Activated T-cell treated with anti-CD3 and anti-CD28 coated beads, Interleukin-2, amount 50 U/mL, for 1 hour (primary cell): ENCODE results near the gene RPTOR.
"Not testable (repeated sequence)": the region's sequence is repeated elsewhere in the genome, so short reads cannot be mapped to it uniquely, and the experiment has no call there.

Experiments
- DNase-seq: peaks from one replicate; pipeline ENCODE4 v3.0.0-alpha.2; 2020

Gene RPTOR

DNA sequence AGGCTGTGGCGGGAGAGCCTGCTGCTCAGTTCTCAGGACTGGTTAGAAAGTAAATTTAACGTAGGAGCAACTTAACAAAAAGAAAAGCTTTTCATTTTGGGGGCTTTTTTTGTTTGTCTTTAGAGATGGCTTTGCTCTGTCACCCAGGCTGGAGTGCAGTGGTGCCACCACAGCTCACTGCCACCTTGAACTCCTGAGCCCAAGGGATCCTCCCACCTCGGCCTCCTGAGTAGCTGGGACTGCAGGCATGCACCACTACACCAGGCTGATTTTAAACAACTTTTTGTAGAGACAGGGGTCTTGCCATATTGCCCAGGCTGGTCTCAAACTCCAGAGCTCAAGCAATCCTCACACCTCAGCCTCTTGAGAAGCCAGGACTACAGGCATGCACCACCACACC is 205.0 kb downstream of the RPTOR start:
- no peak for DNase-seq

- DNase-seq = no peak
Measured at GRCh38 chr17:80750263-80750662, 205.6 kb downstream of the RPTOR start.

DNA sequence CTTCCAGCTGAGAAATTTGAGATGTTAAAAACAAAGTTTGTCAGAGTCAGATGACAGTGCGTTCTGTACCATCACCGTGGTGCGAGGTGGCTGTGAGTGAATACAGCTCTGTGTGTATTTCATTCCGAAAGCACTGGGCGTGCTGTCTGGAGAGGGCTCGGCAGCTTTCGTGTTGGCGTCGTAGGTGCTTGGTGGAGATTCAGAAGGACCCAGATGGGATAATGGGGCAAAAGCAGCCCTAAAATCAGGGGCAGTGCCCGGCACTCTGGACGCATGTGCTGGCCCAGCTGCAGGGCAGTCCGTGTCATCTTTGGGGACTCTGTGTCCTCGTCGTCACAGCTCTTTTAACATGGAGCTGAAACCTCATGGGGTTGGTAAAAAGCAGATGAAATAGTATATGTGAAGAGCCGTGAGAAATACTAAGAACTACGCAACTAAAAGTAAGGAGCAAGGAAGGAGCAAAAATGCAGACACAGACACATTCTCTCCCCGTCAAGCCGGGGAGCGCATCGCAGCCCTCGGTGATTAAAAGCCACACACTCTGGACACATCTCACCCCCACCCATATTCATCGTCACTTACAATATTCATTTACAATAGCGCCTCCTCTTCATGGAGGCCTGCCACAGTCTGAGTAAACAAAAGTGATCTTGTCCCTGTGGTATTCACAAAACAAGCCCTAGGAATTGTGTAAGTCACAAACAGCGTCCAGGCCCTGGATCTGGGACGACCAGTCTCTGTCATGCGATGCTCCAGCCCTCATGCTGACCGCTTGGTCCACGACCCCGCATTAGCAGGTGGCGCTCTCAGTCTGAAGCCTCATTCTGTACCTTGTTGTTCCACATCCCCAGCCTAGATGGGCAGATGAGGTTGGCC is 206.7 kb downstream of the RPTOR start:
- no peak for DNase-seq

- DNase-seq = no peak
Measured at GRCh38 chr17:80751946-80752581, 207.4 kb downstream of the RPTOR start.

DNA sequence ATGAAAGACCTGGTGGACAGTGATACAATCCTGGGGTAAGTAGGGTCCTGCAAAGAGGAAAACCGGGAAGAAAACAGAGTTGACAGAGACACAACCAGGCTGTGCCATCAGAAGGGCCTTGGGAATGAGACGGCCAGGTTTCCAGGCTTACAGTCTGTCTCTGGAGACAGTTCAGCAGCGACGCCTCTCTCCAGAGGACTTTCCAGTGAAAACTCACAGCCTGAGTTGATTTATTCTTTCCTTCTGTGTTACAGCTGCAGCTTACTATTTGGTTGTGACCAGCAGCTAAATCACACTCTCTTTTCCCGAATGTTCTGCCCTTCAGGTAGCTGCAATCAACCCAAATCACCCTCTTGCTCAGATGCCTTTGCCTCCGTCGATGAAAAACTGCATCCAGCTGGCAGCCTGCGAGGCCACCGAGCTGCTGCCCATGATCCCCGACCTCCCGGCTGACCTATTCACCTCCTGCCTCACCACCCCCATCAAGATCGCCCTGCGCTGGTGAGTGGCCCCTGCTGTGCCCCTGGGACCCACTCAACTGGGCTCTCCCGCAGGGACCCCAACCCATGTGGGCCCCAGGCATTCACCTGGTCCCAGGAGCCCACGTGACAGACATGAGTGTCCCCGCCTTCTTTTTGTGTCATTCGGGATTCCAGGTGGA is 209.2 kb downstream of the RPTOR start:
- DNase-seq = no peak

- DNase-seq = no peak
Measured at GRCh38 chr17:80754846-80755245, 210.2 kb downstream of the RPTOR start.

DNA sequence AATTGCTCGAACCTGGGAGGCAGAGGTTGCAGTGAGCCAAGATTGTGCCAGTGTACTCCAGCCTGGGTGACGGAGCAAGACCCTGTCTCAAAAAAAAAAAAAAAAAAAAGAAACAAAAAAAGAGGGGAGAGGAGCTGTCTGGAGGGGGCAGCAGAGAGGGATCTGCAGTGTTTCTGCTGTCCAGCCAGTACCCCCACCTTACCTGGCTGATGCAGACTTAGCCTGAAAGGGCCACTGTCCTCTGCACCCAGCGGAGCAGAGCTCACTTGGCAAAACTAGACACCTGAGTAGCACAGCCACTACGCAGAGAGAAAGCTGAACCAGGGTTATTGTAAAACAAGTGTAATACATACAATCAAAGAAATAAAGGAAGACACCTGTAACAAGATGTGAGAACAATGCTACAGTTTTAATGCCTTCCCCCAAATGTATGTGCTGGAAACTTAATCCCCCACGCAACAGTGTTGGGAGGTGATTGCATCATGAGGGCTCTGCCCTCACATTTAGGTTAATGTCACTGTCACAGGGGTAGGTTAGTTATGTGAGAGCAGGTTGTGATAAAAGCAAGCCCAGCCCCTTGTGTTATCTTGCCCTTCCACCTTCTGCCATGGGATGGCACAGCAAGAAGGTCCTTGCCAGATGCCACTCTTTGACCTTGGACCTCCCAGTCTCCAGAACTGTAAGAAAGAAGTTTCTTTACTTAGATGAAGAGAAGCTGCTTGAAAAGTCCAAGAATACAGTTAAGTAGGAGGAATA is 211.2 kb downstream of the RPTOR start:
- DNase-seq = no peak

DNA sequence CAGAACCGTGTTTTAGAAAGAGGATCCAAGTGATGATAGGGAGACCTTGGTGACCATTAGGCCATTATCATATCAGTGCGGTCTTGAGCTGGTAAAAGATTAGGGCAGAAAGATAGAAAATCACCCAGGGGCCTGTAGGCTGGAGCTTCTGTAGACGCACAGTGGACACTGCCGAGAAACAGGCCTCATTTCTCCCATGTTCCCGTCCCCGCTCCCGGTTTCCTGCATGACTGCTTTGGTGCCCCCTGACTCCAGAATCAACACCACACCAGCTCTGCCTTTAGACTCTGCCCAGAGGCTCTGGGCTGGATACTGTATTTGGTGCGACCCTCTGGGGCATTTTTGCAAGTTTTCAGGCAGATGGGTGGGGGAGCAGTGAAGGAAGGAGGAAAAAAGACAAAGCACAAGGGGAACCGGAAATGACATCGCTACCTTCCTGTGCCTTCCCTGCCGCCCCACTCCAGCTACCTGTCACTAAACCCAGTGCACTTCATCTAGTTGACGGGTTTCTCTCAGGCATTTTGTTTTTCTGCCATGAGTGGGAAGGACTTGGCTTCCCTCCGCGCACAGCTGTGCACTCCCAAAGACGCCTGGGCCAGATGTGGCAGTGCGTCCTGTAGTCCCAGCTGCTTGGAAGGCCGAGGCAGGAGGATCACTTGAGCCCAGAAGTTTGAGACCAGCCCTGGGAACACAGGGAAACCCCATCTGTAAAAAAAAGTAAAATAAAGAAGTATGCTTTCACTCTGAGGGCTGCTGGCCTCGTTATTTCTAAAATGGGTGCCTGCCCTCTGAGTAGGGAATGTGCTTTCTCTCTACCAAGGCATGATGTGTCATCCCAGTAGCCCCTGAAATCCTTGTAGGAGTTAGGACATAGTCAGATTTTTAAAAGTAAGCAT is 214.1 kb downstream of the RPTOR start:
- no peak for DNase-seq

DNA sequence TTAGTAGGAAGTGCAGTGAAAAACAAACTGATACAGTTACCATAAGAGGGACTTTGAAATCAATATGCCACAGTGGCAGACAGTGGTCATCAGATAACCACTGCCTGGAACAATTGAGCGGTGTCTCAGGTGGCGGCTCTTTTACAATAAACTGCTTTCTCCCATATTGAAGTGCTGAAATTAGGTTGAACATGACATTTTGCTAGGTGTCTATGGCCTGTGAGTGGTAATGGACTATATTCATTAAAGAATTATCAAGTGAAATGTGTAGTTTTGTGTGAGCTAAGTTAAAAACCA is 214.7 kb downstream of the RPTOR start:
- DNase-seq = no peak

DNA sequence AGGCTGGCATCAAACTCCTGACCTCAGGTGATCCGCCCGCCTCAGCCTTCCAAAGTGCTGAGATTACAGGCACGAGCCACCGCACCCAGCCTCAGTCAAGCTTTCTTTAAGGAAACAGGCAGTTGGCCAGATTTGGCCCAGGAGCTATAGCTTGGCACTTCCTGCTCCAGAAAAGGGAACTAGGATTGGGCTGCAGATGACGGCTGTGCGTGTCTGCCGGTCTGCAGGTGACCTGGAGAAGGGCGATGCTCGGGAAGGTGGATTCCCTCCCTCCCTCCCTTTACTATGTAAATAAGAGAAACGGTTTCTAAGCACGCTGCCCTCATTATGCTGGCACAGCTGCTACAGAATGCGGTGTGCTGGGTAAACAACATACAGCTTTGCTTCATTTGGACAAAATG is 215.9 kb downstream of the RPTOR start:
- no peak for DNase-seq

DNA sequence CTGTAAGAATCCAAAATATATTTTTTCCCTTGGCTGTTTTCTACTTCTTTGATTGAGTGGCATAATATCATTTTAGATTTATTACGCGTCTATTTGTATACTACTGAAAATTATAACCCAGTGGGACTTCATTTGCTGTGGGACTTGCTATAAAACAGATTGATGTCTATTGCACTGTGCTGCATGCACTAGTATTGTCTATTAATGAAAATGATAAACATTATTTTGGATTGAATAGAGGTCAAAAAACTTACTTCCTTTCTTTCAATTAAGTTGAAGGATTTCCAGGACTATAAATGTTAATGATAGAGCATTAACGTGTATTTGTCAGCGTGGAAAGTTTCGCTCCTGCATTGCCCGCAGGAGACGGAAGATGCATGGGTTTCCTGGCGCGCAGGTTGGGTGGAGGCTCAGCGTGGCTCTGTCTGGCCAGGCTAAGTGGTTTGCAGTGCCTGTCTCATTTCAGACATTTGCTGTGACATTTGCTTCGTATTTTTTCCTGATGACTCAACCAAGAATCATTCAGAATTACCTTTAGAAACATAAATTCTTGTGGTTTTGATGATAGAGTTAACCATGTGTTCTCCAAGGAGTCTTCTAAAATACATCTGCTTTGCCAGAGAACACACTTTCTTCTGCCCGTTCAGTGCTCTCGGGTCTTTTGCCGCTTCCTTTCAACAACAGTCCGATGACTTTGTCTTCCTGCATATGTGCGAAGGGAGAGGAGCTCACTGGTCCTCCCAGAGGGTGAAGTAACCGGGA is 216.7 kb downstream of the RPTOR start:
- peak; percentile 71 for DNase-seq

- no peak for DNase-seq
Measured at GRCh38 chr17:80762076-80762475, 217.4 kb downstream of the RPTOR start.

GRCh38 chr17:80763293-80763867 is 218.7 kb downstream of the RPTOR start:
- DNase-seq = no peak

DNA sequence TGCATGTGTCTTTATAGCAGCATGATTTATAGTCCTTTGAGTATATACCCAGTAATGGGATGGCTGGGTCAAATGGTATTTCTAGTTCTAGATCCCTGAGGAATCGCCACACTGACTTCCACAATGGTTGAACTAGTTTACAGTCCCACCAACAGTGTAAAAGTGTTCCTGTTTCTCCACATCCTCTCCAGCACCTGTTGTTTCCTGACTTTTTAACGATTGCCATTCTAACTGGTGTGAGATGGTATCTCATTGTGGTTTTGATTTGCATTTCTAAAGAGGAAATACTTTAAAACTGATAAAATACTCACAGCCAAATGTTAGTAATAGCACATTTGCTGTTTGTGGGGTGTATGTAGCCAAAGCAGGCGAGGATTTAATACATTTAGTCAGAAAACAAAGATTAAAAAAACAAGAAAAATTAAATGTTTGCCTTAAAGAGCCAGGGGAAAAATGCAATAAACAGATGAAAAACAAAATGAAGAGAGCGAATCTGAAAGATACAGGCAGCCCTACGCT is 220.0 kb downstream of the RPTOR start:
- not testable (repeated sequence) for DNase-seq

DNA sequence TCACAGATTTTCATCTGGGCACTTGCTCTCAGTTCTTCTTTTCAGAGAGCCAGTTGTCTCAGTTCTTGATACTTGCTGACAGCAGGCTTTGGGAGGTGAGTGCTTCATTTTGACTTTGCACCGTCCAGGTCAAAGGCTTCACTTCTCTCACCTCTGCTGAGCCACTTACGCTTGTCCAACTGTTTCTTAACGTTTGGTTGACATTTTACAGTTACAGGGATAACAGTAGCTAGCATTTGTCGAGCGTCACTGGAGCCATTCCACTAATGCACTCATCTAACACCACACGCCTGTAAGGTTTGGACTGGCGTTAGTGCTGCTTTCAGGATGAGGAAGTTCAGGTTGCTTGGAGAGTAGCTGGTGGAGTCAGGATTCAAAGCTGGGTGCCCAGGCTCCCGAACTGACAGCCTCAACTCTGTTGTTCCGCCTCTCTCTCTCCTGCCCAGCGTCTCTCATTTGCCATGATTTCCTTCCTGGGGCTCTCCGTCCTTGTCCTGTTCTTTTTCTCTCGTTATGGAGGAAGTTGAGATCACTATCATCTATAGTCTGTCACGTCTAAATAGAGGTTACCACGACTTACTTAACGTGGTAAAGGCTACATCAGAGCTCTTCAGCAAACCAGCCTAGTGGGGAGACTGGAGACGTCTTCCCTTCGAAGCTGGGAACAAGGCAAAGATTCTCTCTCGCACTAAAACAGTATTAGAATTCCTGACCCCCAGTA is 220.8 kb downstream of the RPTOR start:
- no peak for DNase-seq

DNA sequence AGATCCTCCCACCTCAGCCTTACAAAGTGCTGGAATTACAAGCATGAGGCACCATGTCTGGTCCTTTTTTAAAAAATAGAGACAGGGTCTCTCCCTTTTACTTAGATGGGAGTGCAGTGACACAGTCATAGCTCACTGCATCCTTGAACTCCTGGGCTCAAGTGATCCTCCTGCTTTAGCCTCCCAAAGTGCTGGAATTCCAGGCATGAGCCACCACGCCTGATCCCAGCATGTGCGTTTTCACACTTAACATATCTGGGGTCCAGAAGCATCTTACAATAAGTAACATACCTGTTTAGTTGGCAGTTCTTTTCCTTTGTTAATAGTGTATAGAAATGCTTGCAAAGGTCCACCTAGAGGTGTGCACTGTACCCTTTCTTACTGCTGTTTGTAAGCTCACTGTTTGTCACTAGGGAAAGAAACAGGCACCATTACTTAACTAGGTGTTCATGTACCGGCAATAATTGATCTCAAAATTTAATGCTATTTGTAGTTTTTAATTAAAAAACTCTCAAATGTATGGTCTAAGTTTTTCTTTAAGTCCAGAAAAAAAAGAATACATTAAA is 221.7 kb downstream of the RPTOR start:
- DNase-seq = no peak

GRCh38 chr17:80768389-80768788 is 223.8 kb downstream of the RPTOR start:
- no peak for DNase-seq

DNA sequence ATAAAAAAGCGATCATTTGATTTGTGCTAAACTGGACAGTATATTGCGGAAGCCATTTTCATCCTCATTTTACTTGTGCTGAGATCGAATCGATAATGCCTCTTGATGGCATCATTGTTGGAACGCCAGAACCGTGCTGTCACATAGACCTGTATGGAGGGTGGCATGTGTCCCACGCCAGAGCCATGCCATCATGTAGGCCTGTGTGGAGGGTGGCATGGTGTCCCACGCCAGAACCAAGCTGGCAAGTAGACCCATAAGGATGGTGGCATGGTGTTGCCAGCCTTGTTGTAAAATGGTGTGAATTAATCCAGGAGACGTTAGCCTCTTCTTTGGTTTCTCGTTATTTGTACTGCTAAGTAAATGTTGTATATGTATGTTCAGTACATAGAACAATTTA is 224.3 kb downstream of the RPTOR start:
- no peak for DNase-seq

GRCh38 chr17:80769516-80769915 is 224.9 kb downstream of the RPTOR start:
- DNase-seq = no peak
